H1 (cell line): ENCODE data around the gene SSR2. TPM values are rescaled to one million over a fixed set of nuclear protein-coding genes. Genes with fewer than 3 reads are reported as not detected.

Source experiments
- CTCF ChIA-PET: fragments of 300-600 bp; sonication (Branson Sonifier 250); formaldehyde crosslinking; loops from one replicate; lab custom pipeline; 2021; ENCODE audit not compliant: partially characterized antibody; lab: Charles Lee
- POLR2A ChIA-PET: fragments of 300-600 bp; sonication (Branson Sonifier 250); formaldehyde crosslinking; loops from one replicate; lab custom pipeline; 2021; ENCODE audit warnings: inconsistent platforms; ENCODE audit not compliant: partially characterized antibody; lab: Charles Lee
- DNase-seq, 2 experiments: peaks; one replicate each; pipeline versions ENCODE4 v3.0.0 to v3.0.0-alpha.2; 2010 to 2022; ENCODE audit warnings: low spot score in 2 of 2, low read depth in 1 of 2, mixed read lengths in 1 of 2
- FAIRE-seq: peaks from 2 replicates; lab custom pipeline; 2011; peaks lifted over from hg19 to GRCh38; lab: Jason Lieb, UNC
- H2AFZ ChIP-seq: 2 replicates; pipeline ENCODE4 v1.8.1; 2012; ENCODE audit warnings: low read length, inconsistent platforms
- H2AK5ac ChIP-seq: 2 replicates; pipeline ENCODE4 v1.6.1; 2013; ENCODE audit warnings: low read depth, low read length
- H2BK120ac ChIP-seq: replicated peaks from 2 replicates; pipeline ENCODE3; 2013; ENCODE audit warnings: low read depth, low read length, inconsistent platforms
- H2BK12ac ChIP-seq: 2 replicates; pipeline ENCODE4 v1.6.1; 2013; ENCODE audit warnings: low read depth, low read length
- H2BK15ac ChIP-seq: 2 replicates; pipeline ENCODE4 v1.6.1; 2013; ENCODE audit warnings: low read length
- H2BK20ac ChIP-seq: 2 replicates; pipeline ENCODE4 v1.6.1; 2013; ENCODE audit warnings: low read length
- H2BK5ac ChIP-seq: 2 replicates; pipeline ENCODE4 v1.6.1; 2013; ENCODE audit warnings: low read depth, low read length
- H3K14ac ChIP-seq: 2 replicates; pipeline ENCODE4 v1.6.1; 2013; ENCODE audit warnings: inconsistent platforms; ENCODE audit not compliant: insufficient read length
- H3K18ac ChIP-seq: 2 replicates; pipeline ENCODE4 v1.6.1; 2013; ENCODE audit warnings: low read length; ENCODE audit errors: extremely low read depth
- H3K23ac ChIP-seq: 2 replicates; pipeline ENCODE4 v1.6.1; 2013; ENCODE audit warnings: inconsistent platforms; ENCODE audit not compliant: insufficient read length
- H3K23me2 ChIP-seq: 2 replicates; pipeline ENCODE4 v1.6.1; 2013; ENCODE audit warnings: low read depth, low read length
- H3K27ac ChIP-seq: 2 replicates; pipeline ENCODE4 v1.6.1; 2011; ENCODE audit warnings: low read depth, low read length, inconsistent platforms
- H3K27me3 ChIP-seq, 4 experiments: replicated peaks in 1 of 4; 1 replicate in 1 of 4; 2 replicates in 3 of 4; pipeline versions ENCODE4 v1.6.1 to v1.8.1; 2011 to 2013; ENCODE audit warnings: low read length in 3 of 4, mild to moderate bottlenecking in 3 of 4, inconsistent platforms in 2 of 4, mixed read lengths in 2 of 4, moderate library complexity in 1 of 4; ENCODE audit not compliant: control insufficient read depth in 3 of 4, insufficient read depth in 3 of 4; ENCODE audit errors: extremely low read depth in 1 of 4
- H3K36me3 ChIP-seq, 4 experiments: 2 replicates each; pipeline versions ENCODE4 v1.6.1 to v1.8.1; 2011 to 2013; ENCODE audit warnings: mild to moderate bottlenecking in 4 of 4, low read length in 3 of 4, moderate library complexity in 2 of 4, control low read depth in 1 of 4, inconsistent platforms in 1 of 4; ENCODE audit not compliant: insufficient read depth in 4 of 4, control insufficient read depth in 2 of 4
- H3K4ac ChIP-seq: replicated peaks from 2 replicates; pipeline ENCODE3; 2013; ENCODE audit warnings: low read length, low read depth, mixed read lengths, inconsistent platforms; ENCODE audit not compliant: insufficient read length
- H3K4me1 ChIP-seq, 4 experiments: replicated peaks in 1 of 4; 1 replicate in 1 of 4; 2 replicates in 3 of 4; pipeline versions ENCODE4 v1.6.1 to v1.8.1; 2011 to 2013; ENCODE audit warnings: low read length in 3 of 4, inconsistent platforms in 2 of 4, mixed read lengths in 1 of 4; ENCODE audit not compliant: insufficient read depth in 4 of 4, control insufficient read depth in 3 of 4
- H3K4me2 ChIP-seq, 2 experiments: 2 replicates each; pipeline versions ENCODE4 v1.6.1 to v1.8.1; 2011 to 2013; ENCODE audit warnings: low read depth in 2 of 2, low read length in 2 of 2, control low read depth in 1 of 2, inconsistent platforms in 1 of 2, mild to moderate bottlenecking in 1 of 2; ENCODE audit not compliant: insufficient read depth in 1 of 2
- H3K4me3 ChIP-seq, 4 experiments: fragments of 200-600, 300-600 bp in 1 of 4; sonication (generic), shearing (Covaris generic), sonication (Bioruptor Twin) in 1 of 4; 2 replicates each; pipeline versions ENCODE4 v1.5.1 to v1.8.1; 2011 to 2016; ENCODE audit warnings: low read length in 4 of 4, low read depth in 3 of 4, control low read depth in 2 of 4, inconsistent platforms in 2 of 4, mild to moderate bottlenecking in 2 of 4, mixed read lengths in 1 of 4, moderate library complexity in 1 of 4; ENCODE audit not compliant: insufficient read depth in 2 of 4; ENCODE audit errors: extremely low read depth in 1 of 4
- H3K56ac ChIP-seq: replicated peaks from 2 replicates; pipeline ENCODE3; 2013; ENCODE audit warnings: low read depth, mild to moderate bottlenecking, mixed read lengths, low read length, inconsistent platforms; ENCODE audit not compliant: insufficient read length
- H3K79me1 ChIP-seq: 2 replicates; pipeline ENCODE4 v1.6.1; 2013; ENCODE audit warnings: low read depth, low read length, control low read depth
- H3K79me2 ChIP-seq, 2 experiments: 2 replicates each; pipeline versions ENCODE4 v1.6.1 to v1.8.1; 2012 to 2013; ENCODE audit warnings: low read length in 2 of 2, mild to moderate bottlenecking in 2 of 2, inconsistent platforms in 1 of 2; ENCODE audit not compliant: insufficient read depth in 2 of 2, control insufficient read depth in 1 of 2
- H3K9ac ChIP-seq, 4 experiments: replicated peaks in 1 of 4; 1 replicate in 1 of 4; 2 replicates in 3 of 4; pipeline versions ENCODE4 v1.6.1 to v1.8.1; 2011 to 2013; ENCODE audit warnings: low read depth in 3 of 4, low read length in 3 of 4, control low read depth in 2 of 4, mild to moderate bottlenecking in 2 of 4, moderate library complexity in 2 of 4, inconsistent platforms in 1 of 4; ENCODE audit errors: extremely low read depth in 1 of 4
- H3K9me3 ChIP-seq, 2 experiments: 2 replicates each; pipeline versions ENCODE4 v1.6.1 to v1.8.1; 2012 to 2013; ENCODE audit warnings: mild to moderate bottlenecking in 2 of 2, moderate library complexity in 2 of 2, control low read depth in 1 of 2, inconsistent platforms in 1 of 2, low read depth in 1 of 2, low read length in 1 of 2, mixed read lengths in 1 of 2; ENCODE audit not compliant: insufficient read depth in 2 of 2
- H4K20me1 ChIP-seq, 2 experiments: replicated peaks in 1 of 2; 2 replicates each; pipeline versions ENCODE3 to v1.8.1; 2011 to 2013; ENCODE audit warnings: inconsistent platforms in 2 of 2, low read length in 2 of 2, mild to moderate bottlenecking in 1 of 2; ENCODE audit not compliant: insufficient read depth in 2 of 2, control insufficient read depth in 1 of 2
- H4K5ac ChIP-seq: 2 replicates; pipeline ENCODE4 v1.6.1; 2013; ENCODE audit warnings: low read length, low read depth, mixed read lengths, inconsistent platforms; ENCODE audit not compliant: insufficient read length
- H4K8ac ChIP-seq: 2 replicates; pipeline ENCODE4 v1.8.0; 2013; ENCODE audit warnings: mild to moderate bottlenecking, moderate library complexity, low read length, inconsistent platforms; ENCODE audit not compliant: insufficient read depth; ENCODE audit errors: extremely low read depth
- H4K91ac ChIP-seq: replicated peaks from 2 replicates; pipeline ENCODE3; 2013; ENCODE audit warnings: low read length, mixed read lengths, inconsistent platforms; ENCODE audit not compliant: insufficient read length
- BCL11A ChIP-seq, 2 experiments: IDR thresholded peaks; one replicate each; pipeline ENCODE4 v1.6.1; 2011; ENCODE audit warnings: low read depth in 2 of 2, low read length in 2 of 2, mild to moderate bottlenecking in 2 of 2
- CBX8 ChIP-seq: fragments of 300-800, 300-1000 bp; sonication (generic); IDR thresholded peaks from 2 replicates; pipeline ENCODE4 v1.7.1; 2016; ENCODE audit warnings: low read depth, low read length, borderline replicate concordance
- CHD2 ChIP-seq: IDR thresholded peaks from 2 replicates; pipeline ENCODE4 v1.6.1; 2012; ENCODE audit warnings: low read length, improper control_type of control experiment
- E2F6 ChIP-seq: IDR thresholded peaks from 2 replicates; pipeline ENCODE4 v1.6.1; 2012; ENCODE audit warnings: inconsistent platforms
- EGR1 ChIP-seq: IDR thresholded peaks from 2 replicates; pipeline ENCODE4 v1.6.1; 2011; ENCODE audit warnings: low read depth, low read length, borderline replicate concordance
- HDAC6 ChIP-seq: IDR thresholded peaks from one replicate; pipeline ENCODE4 v1.7.1; 2012; ENCODE audit warnings: low read depth, mild to moderate bottlenecking, inconsistent platforms, low read length, moderate library complexity
- JUN ChIP-seq: IDR thresholded peaks from 2 replicates; pipeline ENCODE4 v1.6.1; 2011; ENCODE audit warnings: low read depth, mild to moderate bottlenecking, improper control_type of control experiment, low read length
- JUND ChIP-seq: IDR thresholded peaks from 2 replicates; pipeline ENCODE4 v1.6.1; 2011; ENCODE audit warnings: mild to moderate bottlenecking, improper control_type of control experiment, low read length
- KDM1A ChIP-seq: fragments of 200-600, 300-600 bp; sonication (generic); IDR thresholded peaks from 2 replicates; pipeline ENCODE4 v1.7.1; 2016; ENCODE audit warnings: mild to moderate bottlenecking, low read length, borderline replicate concordance
- RBBP5 ChIP-seq: IDR thresholded peaks from 2 replicates; pipeline ENCODE4 v1.7.1; 2012; ENCODE audit warnings: low read depth, mild to moderate bottlenecking, inconsistent platforms, low read length, moderate library complexity, borderline replicate concordance
- RNF2 ChIP-seq: fragments of 200-900, 300-1000 bp; sonication (generic); IDR thresholded peaks from 2 replicates; pipeline ENCODE4 v1.7.1; 2016; ENCODE audit warnings: borderline replicate concordance, low read depth, mild to moderate bottlenecking, antibody characterized with exemption, low read length; ENCODE audit not compliant: poor library complexity, severe bottlenecking; ENCODE audit errors: missing control alignments
- RXRA ChIP-seq: IDR thresholded peaks from 2 replicates; pipeline ENCODE4 v1.6.1; 2011; ENCODE audit warnings: low read depth, mild to moderate bottlenecking, low read length, moderate library complexity; ENCODE audit not compliant: insufficient read depth
- SUZ12 ChIP-seq: fragments of 200-600 bp; sonication (generic); IDR thresholded peaks from 2 replicates; pipeline ENCODE4 v1.6.1; 2012; ENCODE audit warnings: mild to moderate bottlenecking, inconsistent platforms, low read length, moderate library complexity, mixed read lengths
- WGBS, 2 experiments: shearing (Covaris generic) in 1 of 2; methylation state at CpG; one replicate each; pipeline versions ENCODE4 v1.1.6 to v1.1.7; 2013 to 2015; ENCODE audit warnings: low lambda C conversion rate in 2 of 2, mixed read lengths in 2 of 2, inconsistent platforms in 1 of 2, low coverage in 1 of 2, missing lambda C conversion rate in 1 of 2; ENCODE audit not compliant: insufficient replicate concordance in 2 of 2, insufficient coverage in 1 of 2, insufficient read length in 1 of 2; ENCODE audit errors: extremely low coverage in 1 of 2, missing lambda C conversion rate in 1 of 2; 5-methylcytosine and 5-hydroxymethylcytosine counted together
- polyA plus RNA-seq, 7 experiments: library from polyadenylated mRNA; depleted of rRNA in 3 of 7; stranded (reverse) in 5 of 7; unstranded in 2 of 7; fragments of >200 nt in 5 of 7; fragments of 200-250 nt in 2 of 7; gene quantifications; 1 replicate in 5 of 7; 2 replicates in 1 of 7; 4 replicates in 1 of 7; pipeline versions ENCODE4 v1.2.1 to v1.2.3, GENCODE V29; 2011 to 2013; ENCODE audit warnings: missing spikeins in 2 of 7, mixed read lengths in 2 of 7
- total RNA-seq: library from RNA; stranded (reverse); fragmentation: NEBNext Ultra II Directional; extraction: Animal tissue kit (Norgen Biotek cat#: 25700); gene quantifications from 2 replicates; pipeline ENCODE4 v1.2.1, GENCODE V29; 2021

The SSR2 gene
- total and polyA plus RNA-seq, 2 of the 8 experiments (the other 6 are each of a cell fraction or from before 2014, with no cell fraction given) = 190 to 648 TPM

- Histone ChIP-seq H2BK12ac (no peak overlapping the region), H3K4ac (no peak overlapping the region), H3K56ac (no peak overlapping the region), H3K27ac (no peak overlapping the region), H3K4me3 (no peak overlapping the region), H2BK15ac (no peak overlapping the region), H2BK120ac (no peak overlapping the region), H3K9ac (no peak overlapping the region), H3K18ac (no peak overlapping the region), H3K79me1 (peaks cover 6% of the 10 kb centered on the region), H2AK5ac (no peak overlapping the region), H3K14ac (no peak overlapping the region), H3K4me1 (peaks cover 0 to 18% (median 10%) of the 10 kb centered on the region in 4 experiments; a peak in 6 of 7 replicates), H3K36me3 (peaks cover 39 to 75% (median 65%) of the 10 kb centered on the region in 4 experiments), H4K20me1 (peaks cover 4 to 27% of the 10 kb centered on the region in 2 experiments), H4K8ac (no peak overlapping the region), H3K23me2 (no peaks in the 10 kb centered on the region), H3K9me3 (no peaks in the 10 kb centered on the region), H2AFZ (no peak overlapping the region), H2BK20ac (no peak overlapping the region), H2BK5ac (no peak overlapping the region), H4K91ac (no peak overlapping the region), H4K5ac (no peak overlapping the region), H3K27me3 (no peaks in the 10 kb centered on the region), H3K79me2 (peaks cover 0 to 15% of the 10 kb centered on the region in 2 experiments; a peak in 1 of 4 replicates), H3K23ac (no peak overlapping the region), H3K4me2 (no peak overlapping the region)
- 96% methylated on average over 7 of the region's 7 CpGs; no CpG with 5 or more reads in 1 of the 2 experiments for WGBS, 2 experiments
- no peak for FAIRE-seq
- POLR2A ChIA-PET = interaction anchor here (1.0 to 16.7 kb wide), 2 partner anchors 9 to 20 kb away, joined by 3 to 282 read pairs; partner anchors contain the start of gene ARHGEF2
- DNase-seq = no peak
- CTCF ChIA-PET = interaction anchor here (0.7 to 5.1 kb wide), 3 partner anchors 25 to 129 kb away, joined by 3 to 31 read pairs (median 4); no protein-coding TSS in a partner anchor
- TF ChIP-seq CBX8 = no peak
- TF ChIP-seq EGR1 = no peak
- no peak for TF ChIP-seq JUN
- no peak for TF ChIP-seq SUZ12
- no peak for TF ChIP-seq E2F6
- no peak for TF ChIP-seq KDM1A
- no peak for TF ChIP-seq JUND
- no peak for TF ChIP-seq RXRA
- TF ChIP-seq CHD2 = no peak
- TF ChIP-seq HDAC6 = no peak
- no peak for TF ChIP-seq BCL11A (IDR thresholded peaks at IDR 0.05; ENCODE audit: low read depth in 2 of 2, low read length in 2 of 2)
- TF ChIP-seq RNF2 = no peak
- no peak for TF ChIP-seq RBBP5
Observed at GRCh38 chr1:155964193-155964592, 56.6 kb downstream of the SSR2 start.
